ENCODE measurements around the gene UGT1A8. TPM values are rescaled to one million over a fixed set of nuclear protein-coding genes. Genes with fewer than 3 reads are reported as not detected.

Gene UGT1A8
- polyA plus RNA-seq, 1 donor from 2014 or later, result not detected

- Mint-ChIP-seq H3K4me1 (no peaks in the 10 kb centered on the region), H3K36me3 (no peaks in the 10 kb centered on the region), H3K4me3 (no peak overlapping the region), H3K27ac (peak overlapping the region in 1 of 3 donors; percentile 72), H3K9me3 (peaks cover 0 to 2% (median 2%) of the 10 kb centered on the region in 3 donors), H3K27me3 (peaks cover 8% of the 10 kb centered on the region)
These were observed 151.8 kb downstream of the UGT1A8 start for GRCh38 chr2:233769260-233769659.

- Mint-ChIP-seq H3K4me1 (no peaks in the 10 kb centered on the region), H3K27me3 (peaks cover 4% of the 10 kb centered on the region), H3K4me3 (no peak overlapping the region)
These were observed 154.7 kb downstream of the UGT1A8 start for GRCh38 chr2:233772153-233772552.

GRCh38 chr2:233772583-233772982, 155.2 kb downstream of the UGT1A8 start:
- H3K27me3 Mint-ChIP-seq, result peaks cover 7% of the 10 kb centered on the region

More at GRCh38 chr2:233772153-233772552, 154.7 kb downstream of the UGT1A8 start:
- Mint-ChIP-seq H3K27ac (no peak overlapping the region), H3K9me3 (peaks cover 2 to 9% (median 8%) of the 10 kb centered on the region in 3 donors), H3K36me3 (peaks cover 2% of the 10 kb centered on the region)

GRCh38 chr2:233773854-233774253, 156.4 kb downstream of the UGT1A8 start:
- no peak overlapping the region for H3K4me3 Mint-ChIP-seq
- H3K9me3 Mint-ChIP-seq, result peaks cover 2 to 12% (median 8%) of the 10 kb centered on the region in 3 donors
- H3K27ac Mint-ChIP-seq, result no peak overlapping the region
- H3K27me3 Mint-ChIP-seq, result peaks cover 10% of the 10 kb centered on the region
- H3K4me1 Mint-ChIP-seq, result no peaks in the 10 kb centered on the region
- H3K36me3 Mint-ChIP-seq, result peaks cover 2% of the 10 kb centered on the region

More at GRCh38 chr2:233772583-233772982, 155.2 kb downstream of the UGT1A8 start:
- peaks cover 2% of the 10 kb centered on the region for H3K36me3 Mint-ChIP-seq
- no peaks in the 10 kb centered on the region for H3K4me1 Mint-ChIP-seq
- no peak overlapping the region for H3K4me3 Mint-ChIP-seq
- no peak overlapping the region for H3K27ac Mint-ChIP-seq
- H3K9me3 Mint-ChIP-seq, result peaks cover 2 to 12% (median 8%) of the 10 kb centered on the region in 3 donors

GRCh38 chr2:233775414-233775813, 158.0 kb downstream of the UGT1A8 start:
- H3K4me3 Mint-ChIP-seq, result peak overlapping the region in 1 of 4 donors; percentile 17
- peaks cover 2% of the 10 kb centered on the region for H3K36me3 Mint-ChIP-seq
- H3K9me3 Mint-ChIP-seq, result peaks cover 2 to 12% (median 10%) of the 10 kb centered on the region in 3 donors
- no peaks in the 10 kb centered on the region for H3K4me1 Mint-ChIP-seq
- H3K27me3 Mint-ChIP-seq, result peaks cover 18% of the 10 kb centered on the region
- no peak overlapping the region for H3K27ac Mint-ChIP-seq

GRCh38 chr2:233778030-233778429, 160.6 kb downstream of the UGT1A8 start, which contains the start of gene MROH2A:
MROH2A (plus strand) TSS chr2:233778330; CDS start chr2:233779359, 1,029 bp downstream.
- Mint-ChIP-seq H3K27ac (peak within 1 kb of the TSS in 1 of 3 donors; percentile 14), H3K36me3 (peaks cover 4% of the 10 kb centered on the region), H3K27me3 (peaks cover 20% of the 10 kb centered on the region), H3K4me3 (no peak within 1 kb of the TSS), H3K4me1 (no peaks in the 10 kb centered on the region), H3K9me3 (peaks cover 7 to 12% (median 8%) of the 10 kb centered on the region in 3 donors)

GRCh38 chr2:233779722-233780121, 162.3 kb downstream of the UGT1A8 start:
- no peaks in the 10 kb centered on the region for H3K4me1 Mint-ChIP-seq
- H3K27me3 Mint-ChIP-seq, result peaks cover 22% of the 10 kb centered on the region
- peaks cover 4% of the 10 kb centered on the region for H3K36me3 Mint-ChIP-seq
- H3K9me3 Mint-ChIP-seq, result peaks cover 7 to 12% (median 8%) of the 10 kb centered on the region in 3 donors
- no peak overlapping the region for H3K27ac Mint-ChIP-seq
- no peak overlapping the region for H3K4me3 Mint-ChIP-seq

GRCh38 chr2:233780771-233781170, 163.3 kb downstream of the UGT1A8 start:
- Mint-ChIP-seq H3K27ac (no peak overlapping the region), H3K9me3 (peaks cover 6 to 11% (median 7%) of the 10 kb centered on the region in 3 donors), H3K4me1 (no peaks in the 10 kb centered on the region), H3K36me3 (peaks cover 3% of the 10 kb centered on the region), H3K27me3 (peaks cover 20% of the 10 kb centered on the region), H3K4me3 (no peak overlapping the region)

- Mint-ChIP-seq H3K4me3 (no peak overlapping the region), H3K36me3 (peaks cover 4% of the 10 kb centered on the region), H3K4me1 (no peaks in the 10 kb centered on the region), H3K27me3 (no peaks in the 10 kb centered on the region), H3K27ac (no peak overlapping the region), H3K9me3 (no peaks in the 10 kb centered on the region)
These were observed 172.1 kb downstream of the UGT1A8 start for GRCh38 chr2:233789554-233789953.

- Mint-ChIP-seq H3K27ac (peak overlapping the region in 1 of 3 donors; percentile 65), H3K27me3 (peaks cover 1% of the 10 kb centered on the region), H3K9me3 (no peaks in the 10 kb centered on the region), H3K4me3 (no peak overlapping the region), H3K36me3 (no peaks in the 10 kb centered on the region), H3K4me1 (no peaks in the 10 kb centered on the region)
These were observed 173.9 kb downstream of the UGT1A8 start for GRCh38 chr2:233791151-233791882.

GRCh38 chr2:233791883-233792329, 174.5 kb downstream of the UGT1A8 start:
- no peak overlapping the region for H3K27ac Mint-ChIP-seq
- H3K9me3 Mint-ChIP-seq, result no peaks in the 10 kb centered on the region
- H3K4me1 Mint-ChIP-seq, result no peaks in the 10 kb centered on the region
- no peaks in the 10 kb centered on the region for H3K36me3 Mint-ChIP-seq
- H3K27me3 Mint-ChIP-seq, result peaks cover 1% of the 10 kb centered on the region
- no peak overlapping the region for H3K4me3 Mint-ChIP-seq

- Mint-ChIP-seq H3K9me3 (no peaks in the 10 kb centered on the region), H3K36me3 (no peaks in the 10 kb centered on the region), H3K4me1 (no peaks in the 10 kb centered on the region), H3K27ac (no peak overlapping the region), H3K4me3 (no peak overlapping the region), H3K27me3 (peaks cover 1% of the 10 kb centered on the region)
These were observed 175.3 kb downstream of the UGT1A8 start for GRCh38 chr2:233792720-233793119.

- no peaks in the 10 kb centered on the region for H3K4me1 Mint-ChIP-seq
- no peaks in the 10 kb centered on the region for H3K36me3 Mint-ChIP-seq
These were observed 176.2 kb downstream of the UGT1A8 start for GRCh38 chr2:233793465-233794127.

GRCh38 chr2:233794128-233794658, 176.8 kb downstream of the UGT1A8 start:
- H3K4me3 Mint-ChIP-seq, result no peak overlapping the region
- H3K9me3 Mint-ChIP-seq, result no peaks in the 10 kb centered on the region
- no peaks in the 10 kb centered on the region for H3K36me3 Mint-ChIP-seq
- H3K27me3 Mint-ChIP-seq, result peaks cover 1% of the 10 kb centered on the region
- H3K4me1 Mint-ChIP-seq, result no peaks in the 10 kb centered on the region
- no peak overlapping the region for H3K27ac Mint-ChIP-seq

More at GRCh38 chr2:233793465-233794127, 176.2 kb downstream of the UGT1A8 start:
- Mint-ChIP-seq H3K9me3 (no peaks in the 10 kb centered on the region), H3K27ac (no peak overlapping the region), H3K4me3 (no peak overlapping the region), H3K27me3 (peaks cover 1% of the 10 kb centered on the region)

GRCh38 chr2:233795735-233796171, 178.3 kb downstream of the UGT1A8 start:
- no peaks in the 10 kb centered on the region for H3K9me3 Mint-ChIP-seq

More at GRCh38 chr2:233795735-233796171, 178.3 kb downstream of the UGT1A8 start:
- Mint-ChIP-seq H3K27ac (no peak overlapping the region), H3K27me3 (peaks cover 1% of the 10 kb centered on the region), H3K4me3 (no peak overlapping the region), H3K36me3 (no peaks in the 10 kb centered on the region), H3K4me1 (no peaks in the 10 kb centered on the region)

Data from IgD-negative memory B cell (primary cell).